Dedifferentiated amniotic fluid mesenchymal stem cell (primary cell): ENCODE data around the gene GATAD2A.
"Not testable (repeated sequence)": the region's sequence is repeated elsewhere in the genome, so short reads cannot be mapped to it uniquely, and the experiment has no call there.

ENCODE experiments used
- DNase-seq: peaks from one replicate; pipeline ENCODE4 v3.0.0-alpha.2; 2016; ENCODE audit errors: extremely low spot score

GATAD2A gene

GRCh38 chr19:19404879-19405860, at the start of gene GATAD2A:
Gene GATAD2A (plus strand): TSS chr19:19405675. CDS start chr19:19465346, 59,671 bp downstream.
- DNase-seq: peak; percentile 85

GRCh38 chr19:19356500-19356899, 49.0 kb upstream of the GATAD2A start:
- no peak for DNase-seq

- DNase-seq: no peak
Observed at GRCh38 chr19:19356901-19357566, 48.4 kb upstream of the GATAD2A start.

- peak; percentile 81 for DNase-seq
Observed at GRCh38 chr19:19361075-19361594, 44.3 kb upstream of the GATAD2A start.

GRCh38 chr19:19362075-19362474, 43.4 kb upstream of the GATAD2A start:
- DNase-seq: no peak

GRCh38 chr19:19366434-19367396, 38.8 kb upstream of the GATAD2A start:
- DNase-seq: no peak

GRCh38 chr19:19368087-19368486, 37.4 kb upstream of the GATAD2A start:
- DNase-seq: no peak

- no peak for DNase-seq
Observed at GRCh38 chr19:19371059-19371458, 34.4 kb upstream of the GATAD2A start.

- no peak for DNase-seq
Observed at GRCh38 chr19:19372656-19373416, 32.6 kb upstream of the GATAD2A start.

GRCh38 chr19:19379527-19379926, 25.9 kb upstream of the GATAD2A start:
- no peak for DNase-seq

- not testable (repeated sequence) for DNase-seq
Observed at GRCh38 chr19:19380316-19380715, 25.2 kb upstream of the GATAD2A start.

GRCh38 chr19:19381007-19381926, 24.2 kb upstream of the GATAD2A start:
- no peak for DNase-seq

- no peak for DNase-seq
Observed at GRCh38 chr19:19382118-19382517, 23.4 kb upstream of the GATAD2A start.

GRCh38 chr19:19384486-19384885, 21.0 kb upstream of the GATAD2A start:
- DNase-seq: no peak

- DNase-seq: peak; percentile 99
Observed at GRCh38 chr19:19385131-19385895, 20.2 kb upstream of the GATAD2A start.

- DNase-seq: no peak
Observed at GRCh38 chr19:19385896-19386869, 19.3 kb upstream of the GATAD2A start.

GRCh38 chr19:19387108-19387507, 18.4 kb upstream of the GATAD2A start:
- DNase-seq: no peak
